Loucy (cell line): ENCODE results near the gene TMEFF1.

ENCODE experiments used
- H2AFZ ChIP-seq: fragments of 200-600 bp; sonication (generic); 2 replicates; pipeline ENCODE4 v1.6.0; 2016; ENCODE audit warnings: antibody characterized with exemption, mild to moderate bottlenecking, low read length, moderate library complexity
- H3F3A ChIP-seq: fragments of 200-600 bp; 2 replicates; pipeline ENCODE4 v1.6.0; 2016; ENCODE audit warnings: antibody characterized with exemption, low read depth, mild to moderate bottlenecking
- H3K27me3 ChIP-seq: fragments of 200-600 bp; sonication (generic); 2 replicates; pipeline ENCODE4 v1.6.1; 2014; ENCODE audit warnings: low read length, mild to moderate bottlenecking; ENCODE audit not compliant: insufficient read depth, poor library complexity, severe bottlenecking
- H3K36me3 ChIP-seq: fragments of 200-600 bp; sonication (generic); 2 replicates; pipeline ENCODE4 v1.6.1; 2016; ENCODE audit warnings: low read length; ENCODE audit not compliant: insufficient read depth
- H3K4me1 ChIP-seq: fragments of 200-600 bp; sonication (generic); 2 replicates; pipeline ENCODE4 v1.5.1; 2014; ENCODE audit warnings: low read length, mild to moderate bottlenecking; ENCODE audit not compliant: insufficient read depth, poor library complexity, severe bottlenecking
- H3K4me2 ChIP-seq: fragments of 200-600 bp; sonication (generic); 2 replicates; pipeline ENCODE4 v1.6.0; 2014; ENCODE audit warnings: antibody characterized with exemption, low read length, low read depth, mild to moderate bottlenecking; ENCODE audit not compliant: poor library complexity, severe bottlenecking
- H3K4me3 ChIP-seq: fragments of 200-600 bp; sonication (generic); 2 replicates; pipeline ENCODE4 v1.5.1; 2014; ENCODE audit warnings: low read length, mild to moderate bottlenecking, mixed read lengths; ENCODE audit not compliant: poor library complexity, severe bottlenecking
- H3K79me2 ChIP-seq: fragments of 200-600 bp; sonication (generic); 2 replicates; pipeline ENCODE4 v1.6.1; 2014; ENCODE audit warnings: low read length; ENCODE audit not compliant: insufficient read depth
- H3K9ac ChIP-seq: fragments of 200-600 bp; sonication (generic); 2 replicates; pipeline ENCODE4 v1.6.0; 2014; ENCODE audit warnings: mild to moderate bottlenecking, low read depth, low read length, moderate library complexity; ENCODE audit not compliant: poor library complexity, severe bottlenecking
- H3K9me2 ChIP-seq: fragments of 200-600 bp; sonication (generic); replicated peaks from 2 replicates; pipeline ENCODE4 v1.6.1; 2016; ENCODE audit warnings: low read depth, low read length, mixed read lengths
- H3K9me3 ChIP-seq: fragments of 200-600 bp; sonication (generic); 2 replicates; pipeline ENCODE4 v1.6.1; 2014; ENCODE audit warnings: mild to moderate bottlenecking, antibody characterized with exemption, low read length, low read depth; ENCODE audit not compliant: insufficient read depth
- H4K20me1 ChIP-seq: fragments of 200-600 bp; sonication (generic); 2 replicates; pipeline ENCODE4 v1.6.0; 2014; ENCODE audit warnings: antibody characterized with exemption, low read length, mild to moderate bottlenecking; ENCODE audit not compliant: insufficient read depth, poor library complexity, severe bottlenecking
- EZH2phosphoT487 ChIP-seq: fragments of 200-600 bp; IDR thresholded peaks from 2 replicates; pipeline ENCODE4 v1.6.1; 2018; ENCODE audit warnings: antibody characterized with exemption, mild to moderate bottlenecking, moderate library complexity, borderline replicate concordance
- TF ChIP-seq, protein P1 (sequence below): fragments of 200-600 bp; sonication (generic); conservative IDR thresholded peaks from 2 replicates; pipeline ENCODE4 v1.5.1; 2014; ENCODE audit warnings: mild to moderate bottlenecking, antibody characterized with exemption, low read length

The TMEFF1 gene

DNA sequence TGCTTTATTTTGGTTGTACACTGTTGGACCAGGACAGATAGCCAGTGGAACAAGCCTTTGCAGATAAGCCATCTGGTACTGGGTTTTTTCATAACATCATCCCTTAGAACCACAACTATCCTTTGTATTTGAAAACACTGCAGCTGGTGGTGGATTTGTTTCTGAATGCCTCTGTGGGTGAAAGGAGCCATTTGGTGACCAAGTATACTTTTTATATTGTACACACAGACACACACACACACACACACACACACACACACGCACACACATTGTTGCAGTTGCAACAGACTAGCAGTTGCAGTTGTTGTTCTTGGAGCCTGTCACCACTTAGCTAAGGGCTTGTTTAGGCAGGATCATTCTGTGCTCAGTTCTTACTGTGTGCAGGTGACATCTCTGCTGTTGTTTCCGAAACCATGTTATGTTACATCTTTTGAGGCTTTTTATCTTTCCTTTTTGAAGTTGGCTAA is 82.0 kb downstream of the TMEFF1 start:
- Histone ChIP-seq H3K4me3 (no peak overlapping the region), H3K4me2 (no peak overlapping the region), H3K9me3 (no peaks in the 10 kb centered on the region), H3K9ac (no peak overlapping the region), H2AFZ (no peak overlapping the region), H3K36me3 (peaks cover 13% of the 10 kb centered on the region; the same call in 1 of the 2 replicates), H3K9me2 (no peaks in the 10 kb centered on the region), H3F3A (no peaks in the 10 kb centered on the region), H4K20me1 (no peaks in the 10 kb centered on the region), H3K4me1 (no peaks in the 10 kb centered on the region), H3K79me2 (no peaks in the 10 kb centered on the region), H3K27me3 (no peaks in the 10 kb centered on the region)
- no peak for TF ChIP-seq EZH2phosphoT487
- TF ChIP-seq, protein P1, sequence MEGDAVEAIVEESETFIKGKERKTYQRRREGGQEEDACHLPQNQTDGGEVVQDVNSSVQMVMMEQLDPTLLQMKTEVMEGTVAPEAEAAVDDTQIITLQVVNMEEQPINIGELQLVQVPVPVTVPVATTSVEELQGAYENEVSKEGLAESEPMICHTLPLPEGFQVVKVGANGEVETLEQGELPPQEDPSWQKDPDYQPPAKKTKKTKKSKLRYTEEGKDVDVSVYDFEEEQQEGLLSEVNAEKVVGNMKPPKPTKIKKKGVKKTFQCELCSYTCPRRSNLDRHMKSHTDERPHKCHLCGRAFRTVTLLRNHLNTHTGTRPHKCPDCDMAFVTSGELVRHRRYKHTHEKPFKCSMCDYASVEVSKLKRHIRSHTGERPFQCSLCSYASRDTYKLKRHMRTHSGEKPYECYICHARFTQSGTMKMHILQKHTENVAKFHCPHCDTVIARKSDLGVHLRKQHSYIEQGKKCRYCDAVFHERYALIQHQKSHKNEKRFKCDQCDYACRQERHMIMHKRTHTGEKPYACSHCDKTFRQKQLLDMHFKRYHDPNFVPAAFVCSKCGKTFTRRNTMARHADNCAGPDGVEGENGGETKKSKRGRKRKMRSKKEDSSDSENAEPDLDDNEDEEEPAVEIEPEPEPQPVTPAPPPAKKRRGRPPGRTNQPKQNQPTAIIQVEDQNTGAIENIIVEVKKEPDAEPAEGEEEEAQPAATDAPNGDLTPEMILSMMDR, result no peak

DNA sequence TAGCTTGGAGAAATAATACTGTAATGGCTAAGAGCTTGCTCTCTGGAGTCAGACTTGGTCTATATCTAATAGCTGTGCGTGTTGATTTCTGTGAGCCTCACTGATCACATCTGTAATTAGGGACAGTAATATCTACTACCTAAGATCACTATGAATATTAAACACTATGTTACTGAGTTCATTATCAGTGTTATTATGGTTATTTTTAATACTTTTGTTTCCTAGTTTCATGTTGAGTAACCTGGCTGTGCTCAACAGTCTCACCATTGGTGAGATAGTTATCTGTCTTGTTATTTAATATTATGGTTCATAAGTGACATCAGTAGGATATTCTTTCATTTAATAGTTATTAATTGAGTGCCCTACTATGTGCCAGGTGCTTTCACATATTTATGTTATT is 82.5 kb downstream of the TMEFF1 start:
- no peak overlapping the region for H3K4me2 ChIP-seq
- H3K79me2 ChIP-seq, result no peaks in the 10 kb centered on the region
- no peaks in the 10 kb centered on the region for H3K4me1 ChIP-seq
- H2AFZ ChIP-seq, result no peak overlapping the region
- no peaks in the 10 kb centered on the region for H4K20me1 ChIP-seq
- peaks cover 8% of the 10 kb centered on the region; the same call in 1 of the 2 replicates for H3K36me3 ChIP-seq
- no peak overlapping the region for H3K4me3 ChIP-seq
- no peaks in the 10 kb centered on the region for H3K9me3 ChIP-seq
- no peak overlapping the region for H3K9ac ChIP-seq
- H3K27me3 ChIP-seq, result no peaks in the 10 kb centered on the region
- no peak for TF ChIP-seq EZH2phosphoT487
- TF ChIP-seq, protein P1, result no peak
- no peaks in the 10 kb centered on the region for H3F3A ChIP-seq
- no peaks in the 10 kb centered on the region for H3K9me2 ChIP-seq

DNA sequence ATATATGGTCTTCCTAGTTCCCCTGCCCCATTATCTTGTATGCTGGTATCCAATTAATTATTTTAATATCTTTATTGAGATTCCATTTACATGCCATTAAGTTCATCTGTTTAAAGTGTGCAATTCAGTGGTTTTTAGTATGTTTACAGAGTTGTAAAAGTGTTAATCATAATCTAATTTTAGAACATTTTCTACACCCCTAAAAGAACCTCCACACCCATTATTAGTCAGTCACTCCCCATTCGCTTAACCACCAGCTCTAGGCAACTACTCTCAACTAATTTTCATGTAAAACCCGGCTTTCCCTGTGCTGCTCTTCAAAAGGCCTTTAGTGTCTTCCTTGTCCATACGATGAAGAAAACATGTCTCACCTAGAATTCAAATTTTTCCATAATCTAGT is 84.1 kb downstream of the TMEFF1 start:
- H3K36me3 ChIP-seq, result no peaks in the 10 kb centered on the region; the same call in 1 of the 2 replicates
- TF ChIP-seq EZH2phosphoT487, result no peak
- TF ChIP-seq, protein P1, result no peak
- H3K9me3 ChIP-seq, result no peaks in the 10 kb centered on the region

More for the DNA sequence above, 84.1 kb downstream of the TMEFF1 start:
- Histone ChIP-seq H3K4me3 (no peak overlapping the region), H3K79me2 (no peaks in the 10 kb centered on the region), H3K9me2 (no peaks in the 10 kb centered on the region), H3K4me1 (no peaks in the 10 kb centered on the region), H3K9ac (no peak overlapping the region), H3K4me2 (no peak overlapping the region), H2AFZ (no peak overlapping the region), H3F3A (no peaks in the 10 kb centered on the region), H3K27me3 (no peaks in the 10 kb centered on the region), H4K20me1 (no peaks in the 10 kb centered on the region)
